ENCODE measurements around the gene PIEZO2.

- TF ChIP-seq TBP (IDR thresholded peaks at IDR 0.05; ENCODE audit: low read depth, low read length): no peak
- no peak for TF ChIP-seq RAD21 (IDR thresholded peaks at IDR 0.05 in 1 of 2, conservative IDR thresholded peaks at IDR 0.05 in 1 of 2; ENCODE audit: low read depth in 2 of 2, low read length in 2 of 2)
- no peak for TF ChIP-seq ATF3 (IDR thresholded peaks at IDR 0.05; ENCODE audit: insufficient read depth, low read depth, low read length)
- no peak for TF ChIP-seq TEAD4 (IDR thresholded peaks at IDR 0.05; ENCODE audit: low read depth, low read length)
- no peak for TF ChIP-seq CTCF (IDR thresholded peaks at IDR 0.05; ENCODE audit: control extremely low read depth in 1 of 3, insufficient read depth in 1 of 3, low read depth in 1 of 3, low read length in 3 of 3)
- TF ChIP-seq RFX5 (IDR thresholded peaks at IDR 0.05; ENCODE audit: borderline replicate concordance, low read depth, low read length): no peak
Observed at GRCh38 chr18:11052800-11053199, 96.6 kb downstream of the PIEZO2 start.
